Stromal cell of bone marrow (primary cell): ENCODE data around the gene ICE1.
"Not testable (repeated sequence)": the region's sequence is repeated elsewhere in the genome, so short reads cannot be mapped to it uniquely, and the experiment has no call there.

Experiments used
- DNase-seq: peaks from one replicate; pipeline ENCODE4 v3.0.0-alpha.2; 2012; ENCODE audit warnings: low read depth

Gene ICE1

DNA sequence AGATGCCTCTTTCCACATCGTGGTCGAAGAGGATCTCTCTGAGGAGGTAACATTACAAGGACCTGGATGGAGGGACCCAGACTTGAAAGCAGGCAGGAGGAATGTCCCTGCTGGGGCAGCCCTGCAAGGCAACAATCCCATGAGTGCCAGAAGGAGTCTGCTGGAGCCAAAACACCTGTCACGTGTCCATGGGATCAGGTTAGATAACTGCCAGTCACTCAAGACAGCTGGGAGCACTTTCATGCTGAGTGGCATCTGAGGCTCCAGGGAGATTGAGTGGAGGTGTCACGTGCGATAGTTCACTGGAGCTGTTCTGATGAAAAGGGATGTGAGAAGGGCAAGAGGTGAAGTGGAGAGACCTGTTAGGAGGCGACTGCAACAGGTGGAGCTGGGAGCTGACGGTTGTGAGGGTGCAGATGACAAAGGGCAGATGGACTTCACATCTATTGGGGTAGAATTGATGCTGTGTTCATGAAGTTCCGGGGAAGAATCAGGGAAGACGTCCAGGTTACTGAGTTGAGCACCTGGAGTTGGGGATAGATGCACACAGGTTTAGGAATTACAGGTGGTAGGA is 68.4 kb downstream of the ICE1 start:
- no peak for DNase-seq

GRCh38 chr5:5492087-5492933 is 69.8 kb downstream of the ICE1 start:
- peak; percentile 40 for DNase-seq

DNA sequence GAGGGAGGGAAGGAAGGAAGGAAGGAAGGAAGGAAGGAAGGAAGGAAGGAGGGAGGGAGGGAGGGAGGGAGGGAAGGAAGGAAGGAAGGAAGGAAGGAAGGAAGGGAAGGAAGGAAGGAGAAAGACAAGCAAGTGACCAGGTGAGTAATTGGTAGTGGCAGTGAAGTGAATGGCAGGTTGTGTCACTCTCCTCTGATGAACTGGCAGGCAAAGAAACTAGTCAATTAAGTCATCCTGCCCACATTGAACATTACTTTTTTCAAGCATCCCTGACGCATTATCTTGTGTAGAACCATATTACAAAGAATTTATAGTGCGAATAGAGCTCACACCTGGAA is 70.4 kb downstream of the ICE1 start:
- not testable (repeated sequence) for DNase-seq

- DNase-seq = peak; percentile 17
These were observed 72.3 kb downstream of the ICE1 start for GRCh38 chr5:5494489-5495402.

DNA sequence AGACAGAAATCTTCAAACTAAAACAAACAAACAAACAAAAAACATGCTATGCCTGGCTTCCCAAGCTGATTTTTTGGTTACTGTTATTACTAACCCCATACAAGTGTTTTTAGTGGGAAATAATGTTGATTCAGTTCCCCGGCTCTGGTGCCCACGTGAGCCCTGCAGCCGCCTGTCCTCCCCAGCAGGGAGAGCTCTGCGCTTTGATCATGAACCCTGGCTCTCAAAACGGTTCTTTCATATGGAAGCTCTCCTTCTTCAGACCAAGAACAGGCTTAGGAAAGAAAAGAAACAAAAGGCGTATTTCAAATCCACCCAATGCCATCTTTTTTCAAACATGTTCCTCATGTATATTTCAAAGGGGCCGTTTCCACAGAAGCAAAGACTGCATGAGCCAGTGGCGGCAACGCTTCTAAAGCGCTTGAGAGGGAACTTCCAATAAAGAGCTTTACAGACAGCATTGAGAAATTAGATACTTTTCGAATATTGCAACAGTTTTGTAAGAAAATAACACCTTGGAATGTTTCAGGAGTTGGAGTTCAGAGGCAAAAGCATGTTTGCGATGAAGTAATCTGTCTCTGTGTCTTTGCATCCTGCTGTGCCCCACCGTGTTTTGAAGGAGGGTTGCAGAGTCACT is 74.8 kb downstream of the ICE1 start:
- DNase-seq = peak; percentile 51

DNA sequence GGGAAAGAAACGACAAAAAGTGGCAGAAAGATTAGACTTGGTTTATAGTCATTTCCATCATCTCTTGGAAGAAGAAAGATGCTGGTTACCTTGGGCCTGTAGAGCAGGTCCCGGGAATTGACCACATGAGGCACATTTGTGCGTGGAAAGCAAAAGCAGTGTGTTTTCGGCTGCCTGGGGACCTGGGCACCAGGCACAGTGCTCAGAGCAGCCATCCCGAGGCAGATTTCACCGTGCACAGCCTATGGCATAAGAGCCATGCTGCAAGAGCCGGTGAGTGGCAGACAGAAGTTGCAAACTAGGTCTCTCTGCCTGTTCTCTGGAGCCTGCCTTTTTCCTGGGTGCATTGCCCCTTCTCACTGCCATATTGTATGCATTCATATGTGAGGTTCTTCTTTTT is 77.0 kb downstream of the ICE1 start:
- no peak for DNase-seq

GRCh38 chr5:5504325-5504724 is 81.8 kb downstream of the ICE1 start:
- no peak for DNase-seq

GRCh38 chr5:5505815-5506214 is 83.3 kb downstream of the ICE1 start:
- no peak for DNase-seq

DNA sequence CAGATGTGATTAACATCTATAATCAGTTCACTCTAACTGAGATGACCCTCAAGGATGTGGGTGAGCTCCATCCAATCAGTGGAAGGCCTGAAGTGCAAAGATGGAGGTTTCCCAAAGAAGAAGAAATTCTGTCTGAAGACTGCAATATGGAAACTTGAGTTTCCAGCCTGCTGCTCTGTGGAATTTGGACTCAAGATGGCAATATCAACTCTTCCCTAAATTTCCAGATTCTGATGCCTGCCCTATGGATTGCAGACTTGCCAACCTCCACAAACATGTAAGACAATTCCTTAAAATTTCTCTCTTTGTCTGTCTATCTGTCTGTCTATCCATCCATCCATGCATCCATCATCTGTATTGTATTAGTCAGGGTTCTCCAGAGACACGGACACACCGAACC is 85.9 kb downstream of the ICE1 start:
- no peak for DNase-seq

DNA sequence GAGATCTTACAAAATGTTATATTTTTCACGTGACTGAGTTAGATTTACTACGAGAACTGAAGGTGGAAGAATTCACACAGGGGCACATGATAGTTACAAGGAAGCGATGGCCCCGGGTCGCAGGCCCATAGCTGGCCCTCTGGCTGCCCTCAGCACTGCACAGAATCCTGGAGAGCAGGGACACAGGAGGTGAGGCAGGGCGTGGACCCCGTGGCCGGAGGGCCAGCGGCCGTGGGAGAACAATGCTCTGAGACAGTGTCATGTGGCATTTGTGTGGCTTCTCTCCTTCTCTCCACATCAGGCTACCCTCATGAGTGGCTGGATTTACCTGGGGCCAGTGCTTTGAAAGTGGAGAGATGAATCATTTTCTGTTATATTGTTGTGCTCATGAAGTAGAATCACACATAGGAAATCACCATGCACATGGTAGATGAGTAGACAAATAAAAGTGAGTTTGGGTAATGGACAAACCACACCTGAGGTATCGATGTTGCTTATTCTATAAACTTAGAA is 89.5 kb downstream of the ICE1 start:
- no peak for DNase-seq

GRCh38 chr5:5512543-5512942 is 90.1 kb downstream of the ICE1 start:
- DNase-seq = no peak

DNA sequence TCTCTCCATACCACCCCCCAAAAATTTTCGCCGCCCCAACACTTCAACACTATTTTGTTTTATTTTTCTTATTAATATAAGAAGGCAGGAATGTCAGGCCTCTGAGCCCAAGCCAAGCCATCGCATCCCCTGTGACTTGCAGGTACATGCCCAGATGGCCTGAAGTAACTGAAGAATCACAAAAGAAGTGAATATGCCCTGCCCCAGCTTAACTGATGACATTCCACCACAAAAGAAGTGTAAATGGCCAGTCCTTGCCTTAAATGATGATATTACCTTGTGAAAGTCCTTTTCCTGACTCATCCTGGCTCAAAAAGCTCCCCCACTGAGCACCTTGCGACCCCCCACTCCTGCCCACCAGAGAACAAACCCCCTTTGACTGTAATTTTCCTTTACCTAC is 98.1 kb downstream of the ICE1 start:
- not testable (repeated sequence) for DNase-seq

DNA sequence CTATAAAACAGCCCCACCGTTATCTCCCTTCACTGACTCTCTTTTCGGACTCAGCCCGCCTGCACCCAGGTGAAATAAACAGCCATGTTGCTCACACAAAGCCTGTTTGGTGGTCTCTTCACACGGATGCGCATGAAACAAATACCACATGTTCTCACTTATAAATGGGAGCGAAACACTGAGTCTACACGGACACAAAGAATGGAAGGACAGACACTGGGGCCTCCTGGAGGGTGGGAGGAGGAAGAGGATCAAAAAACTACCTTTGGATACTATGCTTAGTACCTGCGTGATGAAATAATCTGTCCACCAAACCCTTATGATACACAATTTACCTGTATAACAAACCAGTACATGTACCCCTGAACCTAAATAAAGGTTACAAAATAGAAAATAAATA is 98.6 kb downstream of the ICE1 start:
- no peak for DNase-seq

- DNase-seq = no peak
These were observed 99.0 kb downstream of the ICE1 start for GRCh38 chr5:5521478-5521877.

GRCh38 chr5:5522336-5522735 is 99.9 kb downstream of the ICE1 start:
- no peak for DNase-seq

- DNase-seq = no peak
These were observed 100.6 kb downstream of the ICE1 start for GRCh38 chr5:5523066-5523505.

GRCh38 chr5:5524327-5524726 is 101.8 kb downstream of the ICE1 start:
- DNase-seq = no peak

GRCh38 chr5:5531371-5531770 is 108.9 kb downstream of the ICE1 start:
- DNase-seq = no peak

DNA sequence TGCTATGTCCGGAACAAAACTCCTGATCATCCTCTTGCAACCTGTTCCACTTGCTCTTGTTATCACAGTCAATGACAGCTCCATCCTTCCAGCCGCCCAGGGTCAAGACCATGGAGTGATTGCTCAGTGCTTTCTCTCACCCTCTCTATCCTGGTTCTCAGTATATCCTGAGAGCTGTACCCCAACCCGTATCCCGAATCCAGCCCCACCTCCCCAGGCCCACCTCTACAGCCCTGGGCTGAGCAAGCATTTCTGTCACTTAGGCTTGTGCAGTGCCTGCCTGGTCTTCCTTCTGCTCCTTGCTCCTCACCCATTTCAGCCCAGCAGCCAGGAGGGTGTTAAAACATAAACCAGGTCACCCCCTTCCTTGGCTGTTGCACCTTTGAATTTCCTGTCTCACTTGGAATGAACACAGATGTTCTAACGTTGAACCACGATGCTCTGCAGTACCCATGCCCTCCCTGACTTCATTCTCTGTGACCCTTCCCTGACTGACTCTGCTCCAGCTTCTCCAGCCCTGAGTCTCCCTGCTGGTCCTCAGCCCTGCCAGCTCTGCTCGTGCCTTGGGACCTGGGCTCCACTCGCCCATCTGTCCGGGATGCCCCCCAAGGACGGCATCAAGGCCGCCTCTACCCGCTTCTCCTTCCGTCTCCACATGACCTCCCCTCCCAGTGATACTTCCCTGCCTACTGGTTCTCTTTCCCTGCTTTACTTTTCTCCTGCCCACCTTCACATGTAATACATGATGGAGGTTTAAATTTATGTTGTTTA is 110.0 kb downstream of the ICE1 start:
- DNase-seq = no peak

- DNase-seq = no peak
These were observed 111.5 kb downstream of the ICE1 start for GRCh38 chr5:5533927-5534326.

DNA sequence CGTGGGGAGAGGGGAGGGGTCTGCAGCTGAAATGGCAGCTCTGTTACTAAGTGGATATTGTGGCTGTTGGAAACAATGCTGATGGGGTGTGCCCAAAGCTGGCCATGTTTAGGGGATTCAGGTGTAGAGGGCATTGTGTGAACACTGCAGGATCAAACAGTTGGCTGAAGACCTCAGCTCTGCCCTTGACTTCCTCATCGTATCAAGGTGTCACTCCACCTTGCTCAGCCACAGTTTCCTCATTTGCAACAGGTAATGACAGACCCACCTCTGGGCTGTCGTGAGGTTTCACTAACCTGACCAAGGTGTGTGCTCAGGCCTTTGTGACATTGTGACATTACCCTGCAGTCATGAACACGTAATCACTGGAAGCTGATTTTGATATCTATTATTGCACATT is 111.9 kb downstream of the ICE1 start:
- no peak for DNase-seq
